GM12801 (cell line): Measurements from ENCODE around the gene SZT2.

Experiments
- TF ChIP-seq, protein P1 (sequence below): IDR thresholded peaks from one replicate; pipeline ENCODE4 v1.5.1; 2011; ENCODE audit warnings: control low read depth; ENCODE audit not compliant: insufficient read length; ENCODE audit errors: extremely low read depth

Gene SZT2

DNA sequence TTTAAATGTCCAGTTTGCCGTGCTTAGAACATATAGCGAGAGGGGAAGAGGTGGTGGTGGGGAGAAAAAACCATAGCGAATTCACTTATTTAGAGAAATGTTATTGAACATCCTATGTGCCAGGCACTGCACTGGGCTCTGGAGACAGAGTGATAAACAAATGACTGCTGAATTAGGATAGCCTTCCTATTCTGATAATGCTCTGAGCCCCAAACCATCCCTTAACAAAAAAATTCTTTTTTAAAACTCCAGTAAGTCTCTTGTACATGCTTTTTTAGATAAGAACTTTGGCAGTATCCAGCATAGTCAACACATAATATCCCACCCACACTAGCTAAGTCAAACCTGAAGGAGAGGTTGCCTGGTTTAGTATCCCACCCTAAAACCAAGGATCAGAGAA is 8.5 kb downstream of the SZT2 start:
- TF ChIP-seq, protein P1, sequence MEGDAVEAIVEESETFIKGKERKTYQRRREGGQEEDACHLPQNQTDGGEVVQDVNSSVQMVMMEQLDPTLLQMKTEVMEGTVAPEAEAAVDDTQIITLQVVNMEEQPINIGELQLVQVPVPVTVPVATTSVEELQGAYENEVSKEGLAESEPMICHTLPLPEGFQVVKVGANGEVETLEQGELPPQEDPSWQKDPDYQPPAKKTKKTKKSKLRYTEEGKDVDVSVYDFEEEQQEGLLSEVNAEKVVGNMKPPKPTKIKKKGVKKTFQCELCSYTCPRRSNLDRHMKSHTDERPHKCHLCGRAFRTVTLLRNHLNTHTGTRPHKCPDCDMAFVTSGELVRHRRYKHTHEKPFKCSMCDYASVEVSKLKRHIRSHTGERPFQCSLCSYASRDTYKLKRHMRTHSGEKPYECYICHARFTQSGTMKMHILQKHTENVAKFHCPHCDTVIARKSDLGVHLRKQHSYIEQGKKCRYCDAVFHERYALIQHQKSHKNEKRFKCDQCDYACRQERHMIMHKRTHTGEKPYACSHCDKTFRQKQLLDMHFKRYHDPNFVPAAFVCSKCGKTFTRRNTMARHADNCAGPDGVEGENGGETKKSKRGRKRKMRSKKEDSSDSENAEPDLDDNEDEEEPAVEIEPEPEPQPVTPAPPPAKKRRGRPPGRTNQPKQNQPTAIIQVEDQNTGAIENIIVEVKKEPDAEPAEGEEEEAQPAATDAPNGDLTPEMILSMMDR, result no peak

- TF ChIP-seq, protein P1, result no peak
Measured at GRCh38 chr1:43402089-43402865, 12.6 kb downstream of the SZT2 start.

DNA sequence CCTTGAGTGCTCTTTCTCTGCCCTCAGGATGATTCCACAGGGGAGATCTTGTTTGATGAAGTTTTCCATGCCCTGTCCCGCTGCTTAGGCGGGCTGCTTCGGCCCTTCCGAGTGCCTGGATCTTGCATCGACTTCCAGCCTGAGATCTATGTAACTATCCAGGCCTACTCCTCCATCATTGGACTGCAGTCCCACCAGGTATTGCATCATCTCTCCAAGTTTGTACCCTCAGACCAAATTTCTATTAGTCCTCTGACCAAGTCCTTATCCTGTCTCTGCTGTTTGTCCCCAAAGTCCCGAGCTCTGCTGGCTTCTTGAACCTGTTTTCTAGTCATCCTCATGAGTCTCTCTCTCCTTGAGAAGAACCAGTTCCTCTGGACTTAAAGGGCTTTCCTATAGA is 14.7 kb downstream of the SZT2 start:
- TF ChIP-seq, protein P1, result no peak

DNA sequence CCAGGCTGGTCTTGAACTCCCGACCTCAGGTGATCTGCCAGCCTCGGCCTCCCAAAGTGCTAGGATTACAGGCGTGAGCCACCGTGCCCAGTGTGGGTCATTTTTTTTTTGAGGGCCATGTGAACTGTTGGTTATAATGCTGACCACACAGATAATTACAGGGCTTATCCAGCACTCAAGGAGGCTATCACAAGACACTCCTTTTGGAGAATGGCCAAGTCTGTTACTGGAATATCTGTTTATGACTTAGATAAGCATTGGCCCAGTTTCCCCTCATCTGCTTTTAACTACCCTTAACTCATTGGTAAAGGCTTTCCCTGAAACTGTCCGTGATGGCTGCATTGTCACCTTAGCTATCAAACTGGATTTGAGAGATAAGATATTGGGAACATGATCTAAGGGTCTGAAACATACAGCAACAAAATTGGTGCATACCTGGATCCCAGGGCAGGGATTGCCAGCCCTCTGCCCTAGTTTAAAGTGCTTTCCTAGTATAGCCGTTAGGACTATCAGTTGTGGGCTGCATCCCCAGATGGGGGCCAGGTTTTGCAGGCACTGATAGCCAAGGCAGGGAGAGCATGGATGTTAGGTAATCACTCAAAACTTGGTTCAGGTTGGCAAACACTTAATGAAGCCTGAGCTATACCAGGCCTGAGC is 15.6 kb downstream of the SZT2 start:
- TF ChIP-seq, protein P1, result no peak

GRCh38 chr1:43405876-43406234 is 16.2 kb downstream of the SZT2 start:
- TF ChIP-seq, protein P1, result no peak

- TF ChIP-seq, protein P1, result no peak
Measured at GRCh38 chr1:43410571-43410970, 20.9 kb downstream of the SZT2 start.

- TF ChIP-seq, protein P1, result no peak
Measured at GRCh38 chr1:43414634-43415223, 25.0 kb downstream of the SZT2 start.
